Measurements from ENCODE around the gene KCNK10.

KCNK10 gene

DNA sequence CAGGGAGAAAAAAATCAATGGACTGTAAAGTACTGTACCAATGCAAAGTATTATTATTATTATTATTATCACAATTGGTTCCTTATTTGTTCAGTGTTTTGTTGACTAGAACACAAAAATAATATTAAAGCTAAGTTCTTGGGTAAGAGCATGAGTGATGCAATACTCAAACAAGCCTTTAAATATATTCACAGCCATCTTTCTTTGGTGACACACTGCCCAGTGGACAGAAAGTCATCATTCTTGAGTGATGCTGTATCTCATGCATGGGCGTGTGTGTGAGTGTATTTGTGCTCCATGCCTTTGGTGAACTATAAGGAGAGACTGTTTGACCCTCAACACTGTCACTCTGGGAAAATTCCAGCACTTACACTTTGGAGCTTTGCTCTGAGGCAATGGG lies 93.6 kb downstream of the KCNK10 start:
- Histone ChIP-seq H2AFZ (ENCODE audit: low read depth, low read length, severe bottlenecking) (no peak overlapping the region), H3K27me3 (ENCODE audit: low read length) (no peaks in the 10 kb centered on the region), H3F3A (ENCODE audit: insufficient read depth) (no peaks in the 10 kb centered on the region), H3K4me2 (ENCODE audit: low read depth, low read length, poor library complexity, severe bottlenecking) (no peak overlapping the region), H3K9me2 (replicated peaks; ENCODE audit: insufficient read depth, low read length) (no peaks in the 10 kb centered on the region), H3K4me3 (ENCODE audit: insufficient read depth, low read length, poor library complexity, severe bottlenecking) (no peak overlapping the region), H3K79me2 (ENCODE audit: insufficient read depth, low read length) (no peaks in the 10 kb centered on the region), H3K27ac (ENCODE audit: low read depth, low read length) (no peak overlapping the region), H3K9ac (ENCODE audit: low read length) (no peak overlapping the region), H3K9me3 (ENCODE audit: insufficient read depth, low read length) (no peaks in the 10 kb centered on the region), H3K36me3 (ENCODE audit: low read length) (no peaks in the 10 kb centered on the region), H4K20me1 (ENCODE audit: low read depth, low read length) (no peaks in the 10 kb centered on the region)
- TF ChIP-seq, protein P1, sequence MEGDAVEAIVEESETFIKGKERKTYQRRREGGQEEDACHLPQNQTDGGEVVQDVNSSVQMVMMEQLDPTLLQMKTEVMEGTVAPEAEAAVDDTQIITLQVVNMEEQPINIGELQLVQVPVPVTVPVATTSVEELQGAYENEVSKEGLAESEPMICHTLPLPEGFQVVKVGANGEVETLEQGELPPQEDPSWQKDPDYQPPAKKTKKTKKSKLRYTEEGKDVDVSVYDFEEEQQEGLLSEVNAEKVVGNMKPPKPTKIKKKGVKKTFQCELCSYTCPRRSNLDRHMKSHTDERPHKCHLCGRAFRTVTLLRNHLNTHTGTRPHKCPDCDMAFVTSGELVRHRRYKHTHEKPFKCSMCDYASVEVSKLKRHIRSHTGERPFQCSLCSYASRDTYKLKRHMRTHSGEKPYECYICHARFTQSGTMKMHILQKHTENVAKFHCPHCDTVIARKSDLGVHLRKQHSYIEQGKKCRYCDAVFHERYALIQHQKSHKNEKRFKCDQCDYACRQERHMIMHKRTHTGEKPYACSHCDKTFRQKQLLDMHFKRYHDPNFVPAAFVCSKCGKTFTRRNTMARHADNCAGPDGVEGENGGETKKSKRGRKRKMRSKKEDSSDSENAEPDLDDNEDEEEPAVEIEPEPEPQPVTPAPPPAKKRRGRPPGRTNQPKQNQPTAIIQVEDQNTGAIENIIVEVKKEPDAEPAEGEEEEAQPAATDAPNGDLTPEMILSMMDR (IDR thresholded peaks at IDR 0.05; ENCODE audit: insufficient read depth, low read length, poor library complexity, severe bottlenecking): no peak
- TF ChIP-seq EZH2phosphoT487 (conservative IDR thresholded peaks at IDR 0.05; ENCODE audit: low read length): no peak

DNA sequence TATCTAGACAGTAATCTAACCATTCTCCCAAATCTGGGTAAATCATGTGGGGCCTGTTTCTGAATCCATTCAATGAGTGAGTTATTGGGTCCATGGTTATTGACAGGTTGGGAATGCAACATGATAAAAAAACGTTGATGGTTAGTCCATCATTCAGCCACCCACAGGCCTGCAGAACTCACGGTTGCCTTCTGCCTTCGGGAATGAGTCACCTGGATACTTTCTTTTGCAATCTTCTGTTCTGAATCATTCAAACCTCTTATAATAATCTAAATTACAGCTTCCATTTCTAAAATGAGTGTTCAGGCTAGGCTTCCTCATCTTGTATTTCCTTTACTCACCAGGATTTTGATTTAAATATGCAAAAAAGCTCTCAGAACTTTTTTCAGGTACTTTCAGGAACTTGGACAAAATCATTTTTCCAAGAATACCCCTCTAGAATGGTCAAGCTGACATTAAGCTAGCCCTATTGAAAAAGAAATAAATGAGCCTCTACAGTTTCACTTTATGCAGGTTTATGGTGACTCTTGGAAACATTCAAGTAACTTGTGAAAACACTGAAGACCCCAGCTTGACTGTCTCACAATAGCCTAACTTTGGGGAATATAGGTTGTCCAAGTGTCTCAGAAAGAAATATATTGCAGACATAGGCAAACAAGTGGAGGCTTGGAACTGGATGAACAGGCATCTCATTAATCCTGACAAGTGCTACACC lies 94.4 kb downstream of the KCNK10 start:
- H3K9me2 ChIP-seq (replicated peaks; ENCODE audit: insufficient read depth, low read length): no peaks in the 10 kb centered on the region
- H2AFZ ChIP-seq (ENCODE audit: low read depth, low read length, severe bottlenecking): no peak overlapping the region
- H4K20me1 ChIP-seq (ENCODE audit: low read depth, low read length): no peaks in the 10 kb centered on the region

GRCh38 chr14:88227693-88228092 lies 95.4 kb downstream of the KCNK10 start:
- Histone ChIP-seq H4K20me1 (ENCODE audit: low read depth, low read length) (no peaks in the 10 kb centered on the region), H3K9me3 (ENCODE audit: insufficient read depth, low read length) (no peaks in the 10 kb centered on the region), H3K4me2 (ENCODE audit: low read depth, low read length, poor library complexity, severe bottlenecking) (no peak overlapping the region), H3K9me2 (replicated peaks; ENCODE audit: insufficient read depth, low read length) (no peaks in the 10 kb centered on the region), H3F3A (ENCODE audit: insufficient read depth) (no peaks in the 10 kb centered on the region), H3K9ac (ENCODE audit: low read length) (no peak overlapping the region), H3K27ac (ENCODE audit: low read depth, low read length) (no peak overlapping the region), H3K36me3 (ENCODE audit: low read length) (no peaks in the 10 kb centered on the region), H3K79me2 (ENCODE audit: insufficient read depth, low read length) (no peaks in the 10 kb centered on the region), H3K27me3 (ENCODE audit: low read length) (no peaks in the 10 kb centered on the region), H2AFZ (ENCODE audit: low read depth, low read length, severe bottlenecking) (no peak overlapping the region), H3K4me3 (ENCODE audit: insufficient read depth, low read length, poor library complexity, severe bottlenecking) (no peak overlapping the region)
- no peak for TF ChIP-seq EZH2phosphoT487 (conservative IDR thresholded peaks at IDR 0.05; ENCODE audit: low read length)
- TF ChIP-seq, protein P1 (IDR thresholded peaks at IDR 0.05; ENCODE audit: insufficient read depth, low read length, poor library complexity, severe bottlenecking): no peak

More for the DNA sequence above, 94.4 kb downstream of the KCNK10 start:
- Histone ChIP-seq H3K27ac (ENCODE audit: low read depth, low read length) (no peak overlapping the region), H3K4me2 (ENCODE audit: low read depth, low read length, poor library complexity, severe bottlenecking) (no peak overlapping the region), H3F3A (ENCODE audit: insufficient read depth) (no peaks in the 10 kb centered on the region), H3K79me2 (ENCODE audit: insufficient read depth, low read length) (no peaks in the 10 kb centered on the region), H3K27me3 (ENCODE audit: low read length) (no peaks in the 10 kb centered on the region), H3K36me3 (ENCODE audit: low read length) (no peaks in the 10 kb centered on the region), H3K9me3 (ENCODE audit: insufficient read depth, low read length) (no peaks in the 10 kb centered on the region), H3K9ac (ENCODE audit: low read length) (no peak overlapping the region), H3K4me3 (ENCODE audit: insufficient read depth, low read length, poor library complexity, severe bottlenecking) (no peak overlapping the region)
- TF ChIP-seq EZH2phosphoT487 (conservative IDR thresholded peaks at IDR 0.05; ENCODE audit: low read length): no peak
- TF ChIP-seq, protein P1 (IDR thresholded peaks at IDR 0.05; ENCODE audit: insufficient read depth, low read length, poor library complexity, severe bottlenecking): no peak
